DND-41 (cell line): ENCODE data around the gene KCTD6.

Experiments used
- ATAC-seq: fragments of 200-7000 bp; cut with Tn5 transposase; 3 replicates; pipeline ENCODE4 v1.9.1; 2021; ENCODE audit warnings: low read depth; ENCODE audit not compliant: insufficient read depth
- DNase-seq: peaks from one replicate; pipeline ENCODE4 v3.0.0-alpha.2; 2020
- H2AFZ ChIP-seq: 2 replicates; pipeline ENCODE4 v1.6.0; 2012; ENCODE audit warnings: low read depth, low read length
- H3K27ac ChIP-seq: 2 replicates; pipeline ENCODE4 v1.5.1; 2012; ENCODE audit warnings: low read length, inconsistent platforms
- H3K27me3 ChIP-seq: fragments of 200-600 bp; sonication (generic); 2 replicates; pipeline ENCODE4 v1.6.0; 2012; ENCODE audit warnings: low read length, mild to moderate bottlenecking, inconsistent platforms; ENCODE audit not compliant: insufficient read depth, poor library complexity
- H3K36me3 ChIP-seq: 2 replicates; pipeline ENCODE4 v1.5.1; 2012; ENCODE audit warnings: low read length, inconsistent platforms; ENCODE audit not compliant: insufficient read depth
- H3K4me1 ChIP-seq: 2 replicates; pipeline ENCODE4 v1.5.1; 2012; ENCODE audit warnings: mild to moderate bottlenecking, low read length; ENCODE audit not compliant: insufficient read depth
- H3K4me2 ChIP-seq: 2 replicates; pipeline ENCODE4 v1.6.0; 2012; ENCODE audit warnings: mild to moderate bottlenecking, moderate library complexity, low read length, inconsistent platforms; ENCODE audit not compliant: insufficient read depth
- H3K4me3 ChIP-seq, 2 experiments: fragments of 200-600 bp in 1 of 2; shearing (Covaris generic) in 1 of 2; 2 replicates each; pipeline ENCODE4 v1.5.1; 2012 to 2016; ENCODE audit warnings: inconsistent platforms in 2 of 2, low read length in 2 of 2, mild to moderate bottlenecking in 2 of 2, low read depth in 1 of 2, moderate library complexity in 1 of 2
- H3K79me2 ChIP-seq: 2 replicates; pipeline ENCODE4 v1.6.0; 2012; ENCODE audit warnings: low read length, inconsistent platforms; ENCODE audit not compliant: insufficient read depth
- H3K9ac ChIP-seq: 2 replicates; pipeline ENCODE4 v1.6.0; 2012; ENCODE audit warnings: low read depth, mild to moderate bottlenecking, inconsistent platforms, low read length, moderate library complexity
- H3K9me3 ChIP-seq: 2 replicates; pipeline ENCODE4 v1.5.1; 2012; ENCODE audit warnings: low read length, moderate library complexity, mild to moderate bottlenecking, inconsistent platforms; ENCODE audit not compliant: insufficient read depth, severe bottlenecking
- H4K20me1 ChIP-seq: 2 replicates; pipeline ENCODE4 v1.6.0; 2012; ENCODE audit warnings: low read length; ENCODE audit not compliant: insufficient read depth
- EZH2 ChIP-seq: IDR thresholded peaks from 3 replicates; pipeline ENCODE4 v1.6.1; 2012; ENCODE audit warnings: borderline replicate concordance, low read depth, mild to moderate bottlenecking, moderate library complexity, low read length, inconsistent platforms; ENCODE audit not compliant: severe bottlenecking
- TF ChIP-seq, protein P1 (sequence below): IDR thresholded peaks from 2 replicates; pipeline ENCODE4 v1.5.1; 2012; ENCODE audit warnings: borderline replicate concordance, low read length, moderate library complexity, mild to moderate bottlenecking; ENCODE audit not compliant: poor library complexity, severe bottlenecking; ENCODE audit errors: extremely low read depth

KCTD6 gene

DNA sequence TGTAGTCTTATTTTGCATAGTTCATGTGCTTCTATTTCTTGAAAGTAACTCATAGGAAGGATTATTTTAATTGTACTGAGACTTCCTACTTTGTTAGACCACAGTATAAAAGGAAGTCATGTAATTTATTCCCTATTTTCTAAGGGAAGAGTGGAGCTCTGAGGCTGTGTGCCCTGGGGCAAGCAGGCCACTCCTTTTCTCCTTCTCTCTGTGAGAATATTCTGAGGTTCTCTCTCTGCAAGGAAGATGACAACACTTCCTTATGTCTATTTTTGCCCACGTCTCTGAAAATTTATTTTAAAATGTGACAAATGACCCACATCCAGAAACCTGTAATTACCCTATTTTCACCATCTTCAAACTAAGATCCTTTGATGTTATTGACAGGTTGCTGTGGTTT, 11.0 kb downstream of the KCTD6 start:
- H3K79me2 ChIP-seq: peaks cover 23% of the 10 kb centered on the region
- no peak overlapping the region for H2AFZ ChIP-seq
- H3K9ac ChIP-seq: no peak overlapping the region
- no peak for TF ChIP-seq EZH2
- TF ChIP-seq, protein P1, sequence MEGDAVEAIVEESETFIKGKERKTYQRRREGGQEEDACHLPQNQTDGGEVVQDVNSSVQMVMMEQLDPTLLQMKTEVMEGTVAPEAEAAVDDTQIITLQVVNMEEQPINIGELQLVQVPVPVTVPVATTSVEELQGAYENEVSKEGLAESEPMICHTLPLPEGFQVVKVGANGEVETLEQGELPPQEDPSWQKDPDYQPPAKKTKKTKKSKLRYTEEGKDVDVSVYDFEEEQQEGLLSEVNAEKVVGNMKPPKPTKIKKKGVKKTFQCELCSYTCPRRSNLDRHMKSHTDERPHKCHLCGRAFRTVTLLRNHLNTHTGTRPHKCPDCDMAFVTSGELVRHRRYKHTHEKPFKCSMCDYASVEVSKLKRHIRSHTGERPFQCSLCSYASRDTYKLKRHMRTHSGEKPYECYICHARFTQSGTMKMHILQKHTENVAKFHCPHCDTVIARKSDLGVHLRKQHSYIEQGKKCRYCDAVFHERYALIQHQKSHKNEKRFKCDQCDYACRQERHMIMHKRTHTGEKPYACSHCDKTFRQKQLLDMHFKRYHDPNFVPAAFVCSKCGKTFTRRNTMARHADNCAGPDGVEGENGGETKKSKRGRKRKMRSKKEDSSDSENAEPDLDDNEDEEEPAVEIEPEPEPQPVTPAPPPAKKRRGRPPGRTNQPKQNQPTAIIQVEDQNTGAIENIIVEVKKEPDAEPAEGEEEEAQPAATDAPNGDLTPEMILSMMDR: no peak
- H3K9me3 ChIP-seq: no peaks in the 10 kb centered on the region
- H3K27me3 ChIP-seq: no peaks in the 10 kb centered on the region
- peaks cover 12% of the 10 kb centered on the region for H3K36me3 ChIP-seq
- H3K4me3 ChIP-seq: no peak overlapping the region
- DNase-seq (no peak), ATAC-seq (no peak)
- H3K4me1 ChIP-seq: no peaks in the 10 kb centered on the region
- H4K20me1 ChIP-seq: peaks cover 7% of the 10 kb centered on the region; the same call in 1 of the 2 replicates
- H3K4me2 ChIP-seq: no peak overlapping the region
- H3K27ac ChIP-seq: no peak overlapping the region

DNA sequence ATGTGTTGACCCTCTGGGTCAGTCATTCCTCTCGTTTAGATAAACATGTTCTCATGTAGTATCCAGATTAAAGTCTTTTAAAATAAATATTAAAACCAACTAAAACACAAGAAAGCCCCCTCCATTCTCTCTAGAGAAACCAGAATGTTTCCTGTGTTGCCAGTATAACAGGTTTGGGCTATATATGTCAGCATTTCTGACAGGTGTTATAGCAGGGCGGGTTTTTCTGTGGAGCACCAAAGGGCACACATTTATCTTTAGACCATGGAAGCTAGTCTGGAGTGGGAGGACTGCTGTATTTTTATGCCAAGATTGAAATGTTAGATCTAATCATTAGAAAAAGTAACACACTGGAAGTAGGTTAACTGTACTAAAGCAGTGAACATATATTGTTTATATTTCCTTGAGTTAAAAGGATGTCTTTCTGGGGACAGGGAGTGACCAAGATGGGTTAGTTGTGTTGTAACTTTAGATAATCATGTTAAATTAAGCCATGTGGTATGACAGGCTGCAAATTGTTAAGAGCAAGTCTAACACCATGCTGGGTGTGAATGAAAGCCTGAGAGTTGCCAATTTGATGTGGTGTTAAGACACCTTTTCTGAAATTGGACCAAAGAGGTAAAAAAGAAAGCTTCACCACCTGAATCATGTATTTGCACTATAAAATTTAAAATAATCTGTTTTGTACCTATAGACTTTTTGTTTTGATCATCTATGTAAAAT, 15.6 kb downstream of the KCTD6 start:
- H3K27ac ChIP-seq: no peak overlapping the region
- DNase-seq: no peak
- no peak for ATAC-seq
- H4K20me1 ChIP-seq: no peaks in the 10 kb centered on the region
- no peak overlapping the region for H3K9ac ChIP-seq
- no peak overlapping the region for H3K4me3 ChIP-seq
- 0 out of 2 replicates have a peak, but pooled peaks cover 4% of the 10 kb centered on the region for H3K79me2 ChIP-seq
- no peaks in the 10 kb centered on the region for H3K4me1 ChIP-seq
- no peaks in the 10 kb centered on the region for H3K27me3 ChIP-seq
- no peak overlapping the region for H3K4me2 ChIP-seq
- no peaks in the 10 kb centered on the region; the same call in 1 of the 2 replicates for H3K36me3 ChIP-seq
- no peaks in the 10 kb centered on the region for H3K9me3 ChIP-seq
- no peak overlapping the region for H2AFZ ChIP-seq
- no peak for TF ChIP-seq EZH2
- TF ChIP-seq, protein P1: no peak

DNA sequence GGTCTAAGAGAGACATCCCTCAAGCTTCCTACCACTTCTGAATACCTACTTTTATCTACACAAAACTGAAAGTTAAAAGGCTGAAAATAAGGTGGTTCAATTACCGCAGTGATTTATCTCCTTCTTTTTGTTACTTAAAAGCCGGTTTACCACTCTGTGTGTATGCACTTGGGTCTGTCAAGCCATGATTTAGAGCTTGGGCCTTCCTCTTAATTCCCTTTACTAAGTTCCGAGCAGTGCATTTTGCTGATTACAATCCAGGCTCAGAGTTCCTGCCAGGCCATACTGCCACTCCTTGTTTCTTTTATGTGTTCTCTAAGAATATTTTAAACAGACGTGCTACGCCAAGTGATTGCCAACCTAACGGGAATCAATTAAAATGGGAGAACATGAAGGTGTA, 16.5 kb downstream of the KCTD6 start:
- no peak for DNase-seq
- Histone ChIP-seq H3K9me3 (no peaks in the 10 kb centered on the region), H3K27ac (no peak overlapping the region), H3K27me3 (no peaks in the 10 kb centered on the region), H3K36me3 (no peaks in the 10 kb centered on the region), H4K20me1 (no peaks in the 10 kb centered on the region), H3K9ac (no peak overlapping the region), H3K4me3 (no peak overlapping the region), H3K4me1 (no peaks in the 10 kb centered on the region), H2AFZ (no peak overlapping the region), H3K79me2 (no peaks in the 10 kb centered on the region), H3K4me2 (no peak overlapping the region)
- no peak for ATAC-seq
- TF ChIP-seq EZH2: no peak
- TF ChIP-seq, protein P1: no peak

DNA sequence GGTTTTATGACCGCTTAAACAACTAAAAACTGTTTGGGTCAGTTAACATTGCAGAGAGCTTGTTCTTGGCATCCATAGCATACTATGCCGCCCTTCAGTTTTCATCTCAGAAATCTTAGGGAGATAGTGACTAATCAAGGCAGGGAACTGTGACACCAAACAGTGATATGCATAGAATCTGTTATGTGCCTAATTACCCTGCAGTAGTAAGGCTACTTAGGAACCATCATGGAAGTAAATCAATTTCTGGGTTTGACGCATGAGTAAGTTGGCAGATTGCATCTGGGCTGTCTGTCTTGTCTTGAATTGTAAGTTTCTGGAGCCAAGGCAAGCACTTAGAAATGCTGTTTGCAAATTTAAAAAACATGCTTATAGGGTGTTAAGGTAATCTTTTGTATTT, 22.5 kb downstream of the KCTD6 start:
- Histone ChIP-seq H3K4me3 (no peak overlapping the region), H3K79me2 (no peaks in the 10 kb centered on the region), H3K9me3 (no peaks in the 10 kb centered on the region), H3K4me1 (no peaks in the 10 kb centered on the region), H2AFZ (no peak overlapping the region), H3K9ac (no peak overlapping the region), H4K20me1 (no peaks in the 10 kb centered on the region), H3K36me3 (no peaks in the 10 kb centered on the region), H3K27me3 (no peaks in the 10 kb centered on the region), H3K4me2 (no peak overlapping the region), H3K27ac (no peak overlapping the region)
- DNase-seq (no peak), ATAC-seq (no peak)
- TF ChIP-seq EZH2: no peak
- TF ChIP-seq, protein P1: no peak
